Stomach (tissue), 9 donors: Measurements from ENCODE around the gene LRRC4B. TPM values are rescaled to one million over a fixed set of nuclear protein-coding genes. Genes with fewer than 3 reads are reported as not detected.

ENCODE experiments used
- DNase-seq, 2 donors: peaks; one replicate each; pipeline versions ENCODE4 v3.0.0 to v3.0.0-alpha.2; 2013 to 2019
- H3K27ac ChIP-seq, 5 donors: fragments of 200-600 bp in 4 of 5; sonication (generic) in 4 of 5; one replicate each; pipeline ENCODE4 v1.5.1; 2013 to 2019; ENCODE audit warnings: mild to moderate bottlenecking in 1 of 5, moderate library complexity in 1 of 5
- H3K27me3 ChIP-seq, 3 donors: fragments of 200-600 bp; sonication (generic); one replicate each; pipeline ENCODE4 v1.5.1; 2017 to 2019; ENCODE audit warnings: mixed run types in 1 of 3
- H3K36me3 ChIP-seq, 4 donors: fragments of 200-600 bp; sonication (generic); 1 replicate in 3 of 4; 2 replicates in 1 of 4; pipeline ENCODE4 v1.5.1; 2016 to 2019
- H3K4me1 ChIP-seq, 4 donors: fragments of 200-600 bp; sonication (generic); one replicate each; pipeline ENCODE4 v1.5.1; 2016 to 2019
- H3K4me3 ChIP-seq, 4 donors: fragments of 200-600 bp; sonication (generic) in 3 of 4; one replicate each; pipeline ENCODE4 v1.5.1; 2016 to 2019; ENCODE audit warnings: mild to moderate bottlenecking in 1 of 4
- H3K9me3 ChIP-seq, 4 donors: fragments of 200-600 bp; sonication (generic); one replicate each; pipeline ENCODE4 v1.5.1; 2016 to 2019
- CTCF ChIP-seq, 7 experiments: fragments of 450-650 bp in 4 of 7; fragments of 200-600 bp in 3 of 7; sonication (generic) in 3 of 7; IDR thresholded peaks; one replicate each; pipeline ENCODE4 v1.5.1; 2016 to 2019; ENCODE audit warnings: antibody characterized with exemption in 7 of 7, control low read depth in 2 of 7, mild to moderate bottlenecking in 1 of 7
- EP300 ChIP-seq: sonication (generic); formaldehyde crosslinking; IDR thresholded peaks from one replicate; pipeline ENCODE4 v1.6.1; 2017; ENCODE audit warnings: antibody characterized with exemption
- POLR2A ChIP-seq, 4 donors: fragments of 450-650 bp; IDR thresholded peaks; one replicate each; pipeline ENCODE4 v1.6.1; 2016; ENCODE audit warnings: antibody characterized with exemption in 4 of 4, control low read depth in 2 of 4, mild to moderate bottlenecking in 1 of 4, moderate library complexity in 1 of 4
- POLR2AphosphoS5 ChIP-seq, 3 donors: sonication (generic); formaldehyde crosslinking; IDR thresholded peaks; one replicate each; pipeline ENCODE4 v1.6.1; 2016; ENCODE audit warnings: antibody characterized with exemption in 3 of 3
- WGBS, 5 donors: extraction: QIAGEN DNeasy Blood & Tissue Kit in 3 of 5; methylation state at CpG; one replicate each; pipeline versions ENCODE4 v1.1.5 to v1.1.7; 2013 to 2018; 5-methylcytosine and 5-hydroxymethylcytosine counted together
- intact Hi-C: fragments of 100-400 bp; cut with DNase I; formaldehyde crosslinking; loops from one replicate; pipeline ENCODE4 v1.15.1; 2023; ENCODE audit warnings: low total_unique reads
- polyA plus RNA-seq, 3 donors: library from polyadenylated mRNA; stranded (reverse); fragments of 200-250 nt; gene quantifications; one replicate each; pipeline ENCODE4 v1.2.3, GENCODE V29; 2013
- total RNA-seq, 5 donors: library from RNA; depleted of rRNA; stranded (reverse); fragments of >200 nt; gene quantifications; one replicate each; pipeline versions ENCODE4 v1.1.0 to v1.2.3, GENCODE V29; 2014 to 2016
- donor health status: healthy with polysubstance abuse.
- donor health status: Bipolar disorder and iron deficiency.
- donor health status: healthy.

LRRC4B gene
- total and polyA plus RNA-seq, 8 donors = 0.45 to 4.4 (median 1.5) TPM; not detected in 1

GRCh38 chr19:50493171-50493570 lies 75.1 kb downstream of the LRRC4B start:
- WGBS, 5 donors = 52 to 71% (median 66%) methylated on average over 7 to 8 of the region's 8 CpGs
- Histone ChIP-seq H3K27ac (no peak overlapping the region), H3K4me3 (no peak overlapping the region), H3K27me3 (peaks cover 0 to 34% (median 5%) of the 10 kb centered on the region in 3 donors), H3K4me1 (peaks cover 0 to 4% (median 0%) of the 10 kb centered on the region in 4 donors), H3K36me3 (peaks cover 0 to 8% (median 2%) of the 10 kb centered on the region in 4 donors), H3K9me3 (peaks cover 0 to 4% (median 0%) of the 10 kb centered on the region in 4 donors)
- TF ChIP-seq CTCF (IDR thresholded peaks at IDR 0.05) (no peak), POLR2A (IDR thresholded peaks at IDR 0.05) (no peak), EP300 (no peak), POLR2AphosphoS5 (IDR thresholded peaks at IDR 0.05) (no peak)
- intact Hi-C loops = no loop called here
- DNase-seq = no peak

- Histone ChIP-seq H3K27me3 (peaks cover 0 to 41% (median 7%) of the 10 kb centered on the region in 3 donors), H3K4me3 (no peak overlapping the region), H3K4me1 (peaks cover 0 to 4% (median under 1%) of the 10 kb centered on the region in 4 donors), H3K9me3 (peaks cover 0 to 4% (median 0%) of the 10 kb centered on the region in 4 donors), H3K27ac (no peak overlapping the region), H3K36me3 (peaks cover 0 to 8% (median 2%) of the 10 kb centered on the region in 4 donors)
- 3 to 26% (median 6%) methylated on average over 9 to 12 of the region's 12 CpGs for WGBS, 5 donors
- intact Hi-C loops = no loop called here
- peak in 1 of 2 donors; percentile 41 for DNase-seq
- TF ChIP-seq POLR2AphosphoS5 (IDR thresholded peaks at IDR 0.05) (no peak), EP300 (no peak), POLR2A (IDR thresholded peaks at IDR 0.05) (no peak), CTCF (IDR thresholded peaks at IDR 0.05) (no peak)
Observed at GRCh38 chr19:50492303-50493052, 75.8 kb downstream of the LRRC4B start.

- peak in 1 of 2 donors; percentile 39 for DNase-seq
- Histone ChIP-seq H3K36me3 (peaks cover 0 to 8% (median 2%) of the 10 kb centered on the region in 4 donors), H3K9me3 (peaks cover 0 to 4% (median 0%) of the 10 kb centered on the region in 4 donors), H3K27ac (no peak overlapping the region), H3K4me3 (no peak overlapping the region), H3K27me3 (peaks cover 0 to 50% (median 11%) of the 10 kb centered on the region in 3 donors), H3K4me1 (peaks cover 0 to 5% (median 0%) of the 10 kb centered on the region in 4 donors)
- intact Hi-C loops = no loop called here
- TF ChIP-seq POLR2A (IDR thresholded peaks at IDR 0.05) (no peak), EP300 (no peak), POLR2AphosphoS5 (IDR thresholded peaks at IDR 0.05) (no peak), CTCF (IDR thresholded peaks at IDR 0.05) (no peak)
- WGBS, 5 donors = 31 to 58% (median 50%) methylated on average over 22 to 26 of the region's 26 CpGs
Observed at GRCh38 chr19:50490991-50491472, 77.2 kb downstream of the LRRC4B start.

- DNase-seq = no peak
- Histone ChIP-seq H3K27me3 (peaks cover 0 to 50% (median 11%) of the 10 kb centered on the region in 3 donors), H3K4me3 (no peak overlapping the region), H3K9me3 (peaks cover 0 to 4% (median 0%) of the 10 kb centered on the region in 4 donors), H3K27ac (no peak overlapping the region), H3K36me3 (peaks cover 0 to 8% (median 2%) of the 10 kb centered on the region in 4 donors), H3K4me1 (peaks cover 0 to 5% (median 0%) of the 10 kb centered on the region in 4 donors)
- WGBS, 5 donors = 91 to 96% (median 93%) methylated on average over 18 of the region's 18 CpGs
- TF ChIP-seq CTCF (IDR thresholded peaks at IDR 0.05) = no peak
- no peak for TF ChIP-seq POLR2A (IDR thresholded peaks at IDR 0.05)
- TF ChIP-seq EP300 = no peak
- TF ChIP-seq POLR2AphosphoS5 (IDR thresholded peaks at IDR 0.05) = no peak
- intact Hi-C loops = no loop called here
Observed at GRCh38 chr19:50490411-50490811, 77.8 kb downstream of the LRRC4B start.
